Measurements from ENCODE around the gene ARHGEF7.

ARHGEF7 gene

GRCh38 chr13:111202156-111202621 is 87.1 kb downstream of the ARHGEF7 start:
- no peak for DNase-seq

- no peak for DNase-seq
Observed at GRCh38 chr13:111202745-111203144, 87.6 kb downstream of the ARHGEF7 start.

GRCh38 chr13:111203736-111204389 is 88.8 kb downstream of the ARHGEF7 start:
- DNase-seq: no peak

GRCh38 chr13:111204438-111205177 is 89.5 kb downstream of the ARHGEF7 start:
- no peak for DNase-seq

GRCh38 chr13:111206148-111206547 is 91.0 kb downstream of the ARHGEF7 start:
- DNase-seq: no peak

GRCh38 chr13:111209613-111210012 is 94.5 kb downstream of the ARHGEF7 start:
- no peak for DNase-seq

GRCh38 chr13:111210091-111210490 is 95.0 kb downstream of the ARHGEF7 start:
- DNase-seq: no peak

GRCh38 chr13:111210544-111211469 is 95.7 kb downstream of the ARHGEF7 start:
- DNase-seq: no peak

GRCh38 chr13:111211789-111212516 is 96.8 kb downstream of the ARHGEF7 start:
- DNase-seq: no peak

- no peak for DNase-seq
Observed at GRCh38 chr13:111212517-111212873, 97.4 kb downstream of the ARHGEF7 start.

GRCh38 chr13:111213964-111214726 is 99.0 kb downstream of the ARHGEF7 start:
- DNase-seq: no peak

- no peak for DNase-seq
Observed at GRCh38 chr13:111215081-111216047, 100.3 kb downstream of the ARHGEF7 start.

GRCh38 chr13:111216166-111216960 is 101.3 kb downstream of the ARHGEF7 start:
- DNase-seq: no peak

GRCh38 chr13:111217641-111218040 is 102.5 kb downstream of the ARHGEF7 start:
- DNase-seq: no peak

- DNase-seq: no peak
Observed at GRCh38 chr13:111219280-111219679, 104.2 kb downstream of the ARHGEF7 start.

GRCh38 chr13:111219950-111220349 is 104.8 kb downstream of the ARHGEF7 start:
- DNase-seq: no peak

- DNase-seq: no peak
Observed at GRCh38 chr13:111225166-111225565, 110.1 kb downstream of the ARHGEF7 start.

- DNase-seq: no peak
Observed at GRCh38 chr13:111225810-111226546, 110.9 kb downstream of the ARHGEF7 start.

- no peak for DNase-seq
Observed at GRCh38 chr13:111227405-111227804, 112.3 kb downstream of the ARHGEF7 start.
